OCI-LY3 (cell line): ENCODE results near the gene PEMT.

Experiments
- H2AFZ ChIP-seq: fragments of 200-600, 300-600 bp; shearing (Covaris generic); 2 replicates; pipeline ENCODE4 v1.6.0; 2014; ENCODE audit warnings: antibody characterized with exemption, low read depth, low read length
- H3K27ac ChIP-seq: fragments of 200-600, 300-600 bp; sonication (generic); 2 replicates; pipeline ENCODE4 v1.5.1; 2014; ENCODE audit warnings: mild to moderate bottlenecking, low read length, moderate library complexity, mixed read lengths
- H3K27me3 ChIP-seq: fragments of 200-600, 300-600 bp; sonication (generic); 2 replicates; pipeline ENCODE4 v1.6.1; 2014; ENCODE audit warnings: low read depth, low read length, mixed read lengths
- H3K36me3 ChIP-seq: fragments of 200-600, 300-600 bp; sonication (generic); replicated peaks from 2 replicates; pipeline ENCODE3; 2014; ENCODE audit warnings: low read depth, low read length, mixed read lengths
- H3K4me1 ChIP-seq: fragments of 300-600, 200-600 bp; sonication (generic); 2 replicates; pipeline ENCODE4 v1.6.1; 2014; ENCODE audit warnings: low read length, mixed read lengths
- H3K4me2 ChIP-seq: fragments of 200-600, 300-600 bp; sonication (generic); 2 replicates; pipeline ENCODE4 v1.6.1; 2014; ENCODE audit warnings: low read length, mixed read lengths
- H3K4me3 ChIP-seq: fragments of 300-600, 200-600 bp; sonication (generic); 2 replicates; pipeline ENCODE4 v1.5.1; 2014; ENCODE audit warnings: antibody characterized with exemption, mild to moderate bottlenecking, low read length, moderate library complexity
- H3K79me2 ChIP-seq: fragments of 300-600, 200-600 bp; shearing (Covaris generic); 2 replicates; pipeline ENCODE4 v1.6.1; 2014; ENCODE audit warnings: mild to moderate bottlenecking, low read length, mixed read lengths
- H3K9ac ChIP-seq: fragments of 300-600, 200-600 bp; shearing (Covaris generic); 2 replicates; pipeline ENCODE4 v1.6.0; 2014; ENCODE audit warnings: mild to moderate bottlenecking, low read length, moderate library complexity
- H3K9me3 ChIP-seq: fragments of 200-600, 300-600 bp; shearing (Covaris generic); 2 replicates; pipeline ENCODE4 v1.6.1; 2014; ENCODE audit warnings: low read length, mixed read lengths; ENCODE audit not compliant: insufficient read depth
- H4K20me1 ChIP-seq: fragments of 200-600, 300-600 bp; sonication (generic); 2 replicates; pipeline ENCODE4 v1.6.1; 2016; ENCODE audit warnings: low read length, mixed read lengths; ENCODE audit not compliant: insufficient read depth
- EZH2phosphoT487 ChIP-seq: fragments of 200-600 bp; shearing (Covaris generic); IDR thresholded peaks from 2 replicates; pipeline ENCODE4 v1.6.1; 2018; ENCODE audit warnings: antibody characterized with exemption, mixed run types, low read depth
- TF ChIP-seq, protein P1 (sequence below): fragments of 200-600, 300-600 bp; sonication (generic); IDR thresholded peaks from 2 replicates; pipeline ENCODE4 v1.5.1; 2014; ENCODE audit warnings: antibody characterized with exemption, low read length, low read depth

PEMT gene

DNA sequence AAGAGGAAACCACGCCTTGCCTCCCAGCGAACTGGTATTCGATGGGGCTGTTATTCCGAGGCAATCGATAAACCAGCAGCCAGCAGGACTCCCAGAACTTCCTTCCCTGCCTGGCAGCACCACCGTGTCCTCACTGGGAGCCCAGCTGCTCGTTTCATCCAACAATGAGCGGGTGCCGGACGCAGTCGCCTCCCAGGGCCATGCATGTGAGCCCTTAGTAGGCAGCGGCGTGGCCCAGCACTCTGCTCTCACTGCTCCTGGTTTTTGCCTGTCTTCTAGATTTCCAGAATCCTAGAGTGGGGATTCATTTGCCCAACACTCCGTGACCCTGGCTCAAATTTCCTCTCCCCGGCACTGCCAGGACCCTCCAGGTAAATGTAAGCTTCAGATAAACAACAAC, 66.2 kb downstream of the PEMT start:
- Histone ChIP-seq H4K20me1 (no peaks in the 10 kb centered on the region), H3K9me3 (no peaks in the 10 kb centered on the region), H3K27me3 (no peaks in the 10 kb centered on the region), H3K27ac (no peak overlapping the region), H3K36me3 (no peaks in the 10 kb centered on the region), H3K4me3 (no peak overlapping the region), H2AFZ (no peak overlapping the region), H3K4me1 (no peaks in the 10 kb centered on the region), H3K4me2 (no peak overlapping the region), H3K9ac (no peak overlapping the region), H3K79me2 (no peaks in the 10 kb centered on the region)
- no peak for TF ChIP-seq EZH2phosphoT487

DNA sequence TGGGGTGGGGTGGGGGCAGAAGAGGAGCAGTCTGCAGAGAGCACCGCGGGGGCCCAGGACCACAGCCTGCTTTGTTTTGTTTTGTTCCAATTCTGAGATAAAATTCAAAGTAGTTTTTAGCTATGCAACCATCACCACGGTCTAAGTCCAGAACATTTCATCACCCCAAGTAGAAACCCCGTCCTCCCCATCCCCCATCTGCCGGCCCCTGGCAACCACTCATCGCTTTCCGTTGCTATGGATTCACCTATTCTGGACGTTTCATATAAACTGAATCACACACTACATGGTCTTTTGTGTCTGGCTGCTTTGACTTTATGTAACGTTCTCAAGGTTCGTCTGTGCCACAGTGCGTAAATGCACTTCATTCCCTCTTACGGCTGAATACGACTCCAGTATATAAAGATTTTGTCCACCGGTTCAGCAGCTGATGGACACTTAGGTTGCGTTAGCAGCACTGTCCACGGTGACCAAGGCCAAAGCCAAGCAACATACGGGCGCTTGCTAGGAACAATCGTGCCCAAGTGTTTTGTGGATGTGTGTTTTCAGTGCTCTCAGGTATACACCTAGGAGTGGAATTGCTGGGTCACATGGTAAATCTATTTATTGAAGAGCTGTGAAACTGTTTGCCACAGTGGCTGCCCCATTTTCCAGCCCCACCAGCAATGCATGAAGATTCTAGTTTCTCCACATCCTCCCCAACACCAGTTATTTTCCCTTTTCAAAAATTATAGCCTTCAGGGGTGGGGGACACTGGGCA, 67.6 kb downstream of the PEMT start:
- no peak overlapping the region for H3K27ac ChIP-seq
- H3K9ac ChIP-seq: no peak overlapping the region
- TF ChIP-seq EZH2phosphoT487: no peak
- TF ChIP-seq, protein P1, sequence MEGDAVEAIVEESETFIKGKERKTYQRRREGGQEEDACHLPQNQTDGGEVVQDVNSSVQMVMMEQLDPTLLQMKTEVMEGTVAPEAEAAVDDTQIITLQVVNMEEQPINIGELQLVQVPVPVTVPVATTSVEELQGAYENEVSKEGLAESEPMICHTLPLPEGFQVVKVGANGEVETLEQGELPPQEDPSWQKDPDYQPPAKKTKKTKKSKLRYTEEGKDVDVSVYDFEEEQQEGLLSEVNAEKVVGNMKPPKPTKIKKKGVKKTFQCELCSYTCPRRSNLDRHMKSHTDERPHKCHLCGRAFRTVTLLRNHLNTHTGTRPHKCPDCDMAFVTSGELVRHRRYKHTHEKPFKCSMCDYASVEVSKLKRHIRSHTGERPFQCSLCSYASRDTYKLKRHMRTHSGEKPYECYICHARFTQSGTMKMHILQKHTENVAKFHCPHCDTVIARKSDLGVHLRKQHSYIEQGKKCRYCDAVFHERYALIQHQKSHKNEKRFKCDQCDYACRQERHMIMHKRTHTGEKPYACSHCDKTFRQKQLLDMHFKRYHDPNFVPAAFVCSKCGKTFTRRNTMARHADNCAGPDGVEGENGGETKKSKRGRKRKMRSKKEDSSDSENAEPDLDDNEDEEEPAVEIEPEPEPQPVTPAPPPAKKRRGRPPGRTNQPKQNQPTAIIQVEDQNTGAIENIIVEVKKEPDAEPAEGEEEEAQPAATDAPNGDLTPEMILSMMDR: no peak
- H3K4me3 ChIP-seq: no peak overlapping the region
- H3K27me3 ChIP-seq: no peaks in the 10 kb centered on the region
- H3K4me1 ChIP-seq: no peaks in the 10 kb centered on the region
- no peak overlapping the region for H3K4me2 ChIP-seq
- no peaks in the 10 kb centered on the region for H3K79me2 ChIP-seq
- no peaks in the 10 kb centered on the region for H4K20me1 ChIP-seq
- no peak overlapping the region for H2AFZ ChIP-seq
- no peaks in the 10 kb centered on the region for H3K9me3 ChIP-seq
- H3K36me3 ChIP-seq: no peaks in the 10 kb centered on the region

DNA sequence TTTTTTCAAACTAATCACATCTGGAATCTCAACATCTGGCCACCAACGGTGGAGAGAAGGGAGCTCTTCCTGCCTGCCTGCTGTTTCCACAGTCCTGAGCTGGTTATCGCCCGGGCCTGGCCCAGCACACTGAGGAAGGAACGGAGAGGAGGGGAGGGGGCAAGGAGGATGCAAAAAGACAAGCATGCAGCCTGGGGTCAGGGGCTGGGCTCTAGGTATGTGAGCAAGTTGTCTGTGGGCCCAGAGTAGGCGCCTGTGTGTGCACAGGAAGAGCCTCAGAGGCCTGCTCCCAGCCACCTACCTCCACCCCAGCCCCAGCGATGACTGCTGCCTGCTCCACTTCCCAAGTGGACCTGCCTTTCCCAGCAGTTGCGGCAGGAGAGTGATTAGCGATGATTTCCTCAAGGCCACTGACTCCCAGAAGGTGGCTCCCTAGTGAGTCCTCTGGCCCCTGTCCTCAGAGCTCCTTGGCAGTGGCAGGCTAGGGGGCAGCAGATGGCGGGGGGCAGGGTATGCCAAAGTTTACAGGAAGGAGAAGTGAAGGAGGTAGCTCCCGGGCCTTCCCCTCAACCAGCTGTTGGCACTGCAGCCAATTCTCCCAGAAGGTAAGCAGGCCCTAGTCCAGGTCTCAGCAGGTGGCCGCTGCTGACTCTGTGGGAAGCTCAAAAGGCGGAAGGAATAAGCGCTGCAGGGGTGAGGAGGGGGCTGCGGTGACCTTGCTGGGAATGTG, 68.3 kb downstream of the PEMT start:
- no peaks in the 10 kb centered on the region for H4K20me1 ChIP-seq
- H3K4me2 ChIP-seq: no peak overlapping the region
- no peak overlapping the region for H3K4me3 ChIP-seq
- no peak overlapping the region for H2AFZ ChIP-seq
- no peaks in the 10 kb centered on the region for H3K27me3 ChIP-seq
- H3K4me1 ChIP-seq: no peaks in the 10 kb centered on the region
- no peak overlapping the region for H3K9ac ChIP-seq
- no peak for TF ChIP-seq EZH2phosphoT487
- no peaks in the 10 kb centered on the region for H3K79me2 ChIP-seq
- H3K36me3 ChIP-seq: no peaks in the 10 kb centered on the region
- H3K9me3 ChIP-seq: no peaks in the 10 kb centered on the region
- H3K27ac ChIP-seq: no peak overlapping the region

DNA sequence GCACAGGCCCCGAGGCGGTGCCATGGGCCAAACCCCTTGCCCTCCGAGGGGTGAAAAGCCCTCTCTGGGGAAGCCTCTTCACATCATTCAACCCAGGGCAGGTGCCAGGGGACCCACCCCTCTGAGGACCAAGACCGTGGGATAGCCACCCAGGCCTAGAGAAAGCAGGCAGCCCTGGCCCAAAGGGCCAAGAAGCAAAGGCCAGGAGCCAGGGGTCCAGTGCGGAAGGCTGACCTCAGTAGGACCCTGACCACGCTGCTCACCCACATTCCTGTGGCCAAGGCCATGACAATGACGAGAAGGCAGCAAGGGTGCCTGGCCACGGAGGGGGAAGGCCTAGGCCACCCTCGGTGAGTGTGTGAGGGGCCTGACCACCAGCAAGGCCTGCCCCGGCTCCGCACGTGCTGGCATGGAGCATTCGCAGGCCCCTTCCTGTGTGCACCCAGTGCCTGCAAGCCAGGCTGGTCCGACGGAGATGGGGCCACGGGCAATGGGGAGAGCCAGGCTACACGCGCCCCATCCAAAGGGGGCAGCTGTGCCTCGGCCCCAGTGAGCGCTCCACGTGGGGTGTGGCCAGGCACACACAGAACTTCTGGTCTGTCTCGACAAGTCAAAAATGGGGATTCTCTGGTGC, 70.8 kb downstream of the PEMT start:
- TF ChIP-seq, protein P1: no peak
- no peak for TF ChIP-seq EZH2phosphoT487
- no peak overlapping the region for H3K4me2 ChIP-seq

More for the DNA sequence above, 70.8 kb downstream of the PEMT start:
- Histone ChIP-seq H3K9me3 (no peaks in the 10 kb centered on the region), H3K27me3 (no peaks in the 10 kb centered on the region), H3K27ac (no peak overlapping the region), H3K79me2 (no peaks in the 10 kb centered on the region), H3K4me1 (no peaks in the 10 kb centered on the region), H3K9ac (no peak overlapping the region), H3K36me3 (no peaks in the 10 kb centered on the region), H4K20me1 (no peaks in the 10 kb centered on the region), H2AFZ (no peak overlapping the region), H3K4me3 (no peak overlapping the region)
